ENCODE data around the gene CAV2. TPM values are rescaled to one million over a fixed set of nuclear protein-coding genes. Genes with fewer than 3 reads are reported as not detected.

Gene CAV2
- polyA plus RNA-seq, 1 of the 3 experiments (the other 2 are of a cell fraction): 182 TPM

- Histone ChIP-seq H3K79me2 (ENCODE audit: insufficient read depth) (peaks cover 62% of the 10 kb centered on the region), H3K36me3 (replicated peaks in 1 of 2; ENCODE audit: control insufficient read depth in 1 of 2, insufficient read depth in 2 of 2, low read length in 1 of 2) (peaks cover 16 to 50% of the 10 kb centered on the region in 2 experiments), H3K4me3 (ENCODE audit: low read depth in 2 of 2, low read length in 1 of 2) (peak overlapping the region; percentile 68 to 95; a peak in 3 of 4 replicates), H3K4me1 (ENCODE audit: control insufficient read depth in 1 of 2, insufficient read depth in 2 of 2, low read depth in 1 of 2, low read length in 1 of 2) (peaks cover 0 to 27% of the 10 kb centered on the region in 2 experiments; a peak in 3 of 4 replicates), H3K27me3 (ENCODE audit: insufficient read depth) (no peaks in the 10 kb centered on the region), H3K27ac (ENCODE audit: low read depth in 2 of 2, low read length in 1 of 2) (peak overlapping the region; percentile 58 to 70), H2AFZ (ENCODE audit: low read depth) (no peak overlapping the region), H3F3A (replicated peaks; ENCODE audit: insufficient read depth) (peaks cover 43% of the 10 kb centered on the region), H3K9me3 (no peaks in the 10 kb centered on the region), H4K20me1 (ENCODE audit: insufficient read depth) (no peaks in the 10 kb centered on the region), H3K9ac (peak overlapping the region; percentile 93), H3K4me2 (peak overlapping the region; percentile 93), H3K9me2 (no peaks in the 10 kb centered on the region)
- TF ChIP-seq EP300 (IDR thresholded peaks at IDR 0.05; ENCODE audit: borderline replicate concordance in 1 of 2, low read depth in 1 of 2, low read length in 1 of 2) (0 out of 4 replicates have a peak, but pooled peaks of 1 of the 2 experiments have one; percentile 24), FOSL2 (IDR thresholded peaks at IDR 0.05; ENCODE audit: borderline replicate concordance, low read depth) (peak; percentile 44; the same call in 1 of the 2 replicates), POLR2AphosphoS5 (IDR thresholded peaks at IDR 0.05; ENCODE audit: low read depth, low read length) (peak; percentile 35; the same call in 1 of the 2 replicates), GABPA (IDR thresholded peaks at IDR 0.05; ENCODE audit: low read depth) (no peak), TEAD4 (IDR thresholded peaks at IDR 0.05; ENCODE audit: borderline replicate concordance, insufficient read depth) (no peak), PBX3 (IDR thresholded peaks at IDR 0.05) (peak; percentile 79), CHD2 (IDR thresholded peaks at IDR 0.05; ENCODE audit: low read length, partially characterized antibody) (no peak), SIN3A (IDR thresholded peaks at IDR 0.05; ENCODE audit: borderline replicate concordance, low read depth, low read length) (peak; percentile 33; the same call in 1 of the 2 replicates), NFIC (IDR thresholded peaks at IDR 0.05; ENCODE audit: borderline replicate concordance) (peak; percentile 88), NRF1 (IDR thresholded peaks at IDR 0.05; ENCODE audit: low read depth, low read length) (no peak), TCF12 (IDR thresholded peaks at IDR 0.05) (peak; percentile 83)
- TF ChIP-seq, protein P1, sequence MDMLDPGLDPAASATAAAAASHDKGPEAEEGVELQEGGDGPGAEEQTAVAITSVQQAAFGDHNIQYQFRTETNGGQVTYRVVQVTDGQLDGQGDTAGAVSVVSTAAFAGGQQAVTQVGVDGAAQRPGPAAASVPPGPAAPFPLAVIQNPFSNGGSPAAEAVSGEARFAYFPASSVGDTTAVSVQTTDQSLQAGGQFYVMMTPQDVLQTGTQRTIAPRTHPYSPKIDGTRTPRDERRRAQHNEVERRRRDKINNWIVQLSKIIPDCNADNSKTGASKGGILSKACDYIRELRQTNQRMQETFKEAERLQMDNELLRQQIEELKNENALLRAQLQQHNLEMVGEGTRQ (IDR thresholded peaks at IDR 0.05; ENCODE audit: borderline replicate concordance, low read depth, low read length): no peak
- ChIA-PET POLR2A (no interaction called here), CTCF (interaction anchor here (1.2 to 1.7 kb wide), 5 partner anchors 11 to 90 kb away, joined by 3 to 4 read pairs (median 3); partner anchors contain the start of gene CAV1)
- 27% methylated on average over 5 of the region's 5 CpGs for WGBS (ENCODE audit: low lambda C conversion rate)
- no peak for DNase-seq
Measured at GRCh38 chr7:116501425-116502167, 2.1 kb downstream of the CAV2 start.

Measured in SK-N-SH (cell line).